DMS79 (cell line): ENCODE results near the gene FTL.

ENCODE experiments used
- DNase-seq: peaks from one replicate; lab custom pipeline; 2025; lab: John Stamatoyannopoulos, UW

The FTL gene

DNA sequence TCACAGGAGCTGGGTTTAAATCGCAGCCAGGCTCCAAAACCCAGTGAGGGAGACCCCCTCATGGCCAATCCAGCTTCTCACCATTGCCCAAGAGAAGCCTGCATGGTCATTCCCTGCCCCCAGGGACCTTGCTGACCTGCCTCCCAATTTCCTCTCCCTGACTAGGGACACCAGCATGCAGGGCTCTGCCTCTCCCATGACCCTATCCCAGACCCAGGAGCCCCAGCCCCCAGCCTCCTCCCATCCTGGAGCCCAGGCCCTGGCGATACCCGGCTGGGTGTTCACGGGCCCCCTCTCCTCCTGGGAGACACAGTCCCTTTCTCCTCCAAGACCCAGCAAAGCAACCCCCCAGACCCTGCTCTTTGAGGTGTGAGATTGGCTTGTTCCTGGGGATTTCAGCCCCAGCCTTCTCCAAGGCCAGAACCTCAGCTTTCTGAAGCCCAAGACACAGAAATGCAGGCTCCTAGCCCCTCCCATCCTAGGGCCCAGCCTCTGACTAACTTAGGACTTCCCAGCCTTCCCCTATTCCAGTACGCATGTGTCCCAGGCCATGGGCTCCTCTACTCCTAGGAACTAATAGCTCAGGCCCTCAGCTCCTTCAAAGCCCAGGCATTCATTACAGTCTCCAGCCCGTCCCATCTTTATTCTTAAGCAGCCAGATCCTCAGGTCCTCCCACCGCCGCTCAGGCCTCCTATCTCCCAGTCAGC, 26.9 kb downstream of the FTL start:
- DNase-seq = no peak

DNA sequence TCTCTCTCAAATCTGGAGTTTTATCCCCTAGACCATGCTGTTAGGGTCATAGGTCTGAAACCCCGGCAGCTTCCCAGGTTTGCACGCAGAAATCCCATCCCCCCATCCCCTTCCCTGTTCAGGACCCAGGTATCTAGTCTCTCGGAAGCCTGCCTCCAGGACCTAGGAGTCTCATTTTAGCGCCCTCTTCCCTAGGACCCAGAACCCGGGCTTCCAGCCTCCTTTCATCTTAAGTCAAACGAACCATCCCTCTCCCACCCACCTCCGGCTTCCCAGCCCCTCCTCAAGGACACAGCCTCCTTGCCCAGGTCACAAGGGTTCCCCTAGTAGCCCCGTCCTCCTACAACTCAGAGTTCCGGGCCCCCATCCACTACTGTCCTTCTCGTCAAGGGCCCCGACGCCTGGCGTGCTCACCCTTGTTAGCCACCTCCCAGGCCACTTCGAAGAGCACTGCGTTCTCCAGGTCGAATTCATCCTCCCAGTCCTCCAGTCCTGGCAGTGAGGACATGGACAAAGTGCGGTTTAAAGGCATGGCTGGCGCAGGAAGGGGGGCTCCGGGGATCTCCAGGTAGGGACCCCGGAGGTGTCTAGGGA, 27.6 kb downstream of the FTL start:
- peak; percentile 80 for DNase-seq

DNA sequence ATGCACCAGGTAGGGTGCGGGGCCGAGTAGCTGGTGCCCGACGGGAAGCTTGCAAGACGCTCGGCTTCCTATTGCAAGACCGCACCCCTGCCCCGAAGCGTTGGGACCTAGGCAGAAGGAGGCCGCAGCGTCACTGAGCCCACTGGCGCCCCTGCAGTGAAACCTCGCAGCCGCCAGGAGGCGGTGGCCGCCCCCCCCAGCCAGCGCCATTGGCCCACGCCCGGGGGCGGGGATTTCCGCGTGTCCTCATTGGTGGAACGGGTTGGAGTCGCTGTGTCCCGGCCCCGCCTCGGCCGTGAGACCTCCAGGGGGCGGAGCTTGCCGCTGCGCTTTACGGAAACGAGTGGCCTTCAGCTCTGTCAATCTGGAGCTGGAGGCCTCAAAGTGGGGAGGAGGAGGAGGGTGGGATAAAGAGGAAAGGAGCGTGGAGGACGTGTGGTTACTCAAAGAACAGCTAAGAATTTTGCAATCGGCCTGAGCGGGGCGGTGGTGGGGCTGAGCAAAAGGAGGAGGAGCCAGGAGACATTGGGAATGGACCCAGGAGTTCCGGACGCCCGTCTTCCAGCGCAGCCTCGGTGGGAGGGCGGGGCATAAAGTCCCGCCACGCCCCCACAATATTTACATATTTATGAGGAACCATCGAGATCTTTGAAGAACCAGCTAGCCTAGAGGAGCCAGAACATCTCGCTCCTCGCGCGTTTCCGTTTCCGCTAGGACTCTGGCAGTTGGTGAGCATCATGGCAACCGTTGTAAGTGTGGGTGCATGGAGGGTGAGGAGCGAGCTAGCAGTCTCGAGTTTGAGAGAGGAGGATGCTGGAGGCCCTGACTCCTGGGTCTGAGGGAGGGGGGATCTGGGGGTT, 28.3 kb downstream of the FTL start, which contains the start of the genes GYS1 and RUVBL2:
Gene GYS1, minus strand, starts transcription at position 135 of the 860 bp plus-strand sequence. CDS start 197 bp downstream, outside the sequence.
Gene RUVBL2, plus strand, starts transcription at position 713 of the 860 bp plus-strand sequence. Its CDS starts 25 bp downstream, at position 738.
- peak; percentile 98 for DNase-seq

DNA sequence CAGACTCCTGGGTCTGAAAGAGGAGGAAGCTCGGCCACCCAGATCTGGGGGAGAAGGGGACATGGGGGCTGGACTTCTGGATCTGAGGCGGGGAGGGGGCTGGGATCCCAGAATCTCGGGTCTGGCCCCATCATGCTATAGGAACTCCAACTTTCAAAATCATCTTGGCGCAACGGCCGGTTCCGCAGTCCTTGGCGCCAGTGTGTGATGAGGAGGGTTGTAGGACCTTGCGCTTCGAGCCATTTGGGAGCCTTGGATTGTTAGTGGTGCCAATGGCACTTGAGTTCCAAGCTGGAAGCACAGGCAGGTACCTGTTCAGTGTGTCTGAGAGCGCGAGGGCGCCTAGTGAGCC, 28.9 kb downstream of the FTL start:
- no peak for DNase-seq

DNA sequence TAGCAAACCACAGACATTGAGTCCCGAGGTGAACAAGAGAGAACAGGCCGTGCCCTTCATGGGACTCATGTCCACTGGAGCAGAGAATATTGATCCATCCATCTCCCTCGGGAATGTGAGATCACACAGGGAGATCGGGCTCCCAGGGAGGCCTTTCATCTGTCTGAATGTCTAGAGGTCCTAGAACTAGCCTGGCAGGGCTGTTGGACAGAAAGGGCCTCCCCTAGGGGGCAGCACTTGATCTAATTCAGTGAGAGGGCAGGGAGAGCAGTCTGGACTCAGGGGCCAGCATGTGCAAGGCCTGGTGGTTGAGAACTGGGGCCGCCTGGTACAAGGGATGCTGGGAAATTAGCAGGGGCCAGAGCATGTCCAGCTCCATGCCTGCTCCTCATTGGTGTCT, 32.9 kb downstream of the FTL start:
- no peak for DNase-seq

DNA sequence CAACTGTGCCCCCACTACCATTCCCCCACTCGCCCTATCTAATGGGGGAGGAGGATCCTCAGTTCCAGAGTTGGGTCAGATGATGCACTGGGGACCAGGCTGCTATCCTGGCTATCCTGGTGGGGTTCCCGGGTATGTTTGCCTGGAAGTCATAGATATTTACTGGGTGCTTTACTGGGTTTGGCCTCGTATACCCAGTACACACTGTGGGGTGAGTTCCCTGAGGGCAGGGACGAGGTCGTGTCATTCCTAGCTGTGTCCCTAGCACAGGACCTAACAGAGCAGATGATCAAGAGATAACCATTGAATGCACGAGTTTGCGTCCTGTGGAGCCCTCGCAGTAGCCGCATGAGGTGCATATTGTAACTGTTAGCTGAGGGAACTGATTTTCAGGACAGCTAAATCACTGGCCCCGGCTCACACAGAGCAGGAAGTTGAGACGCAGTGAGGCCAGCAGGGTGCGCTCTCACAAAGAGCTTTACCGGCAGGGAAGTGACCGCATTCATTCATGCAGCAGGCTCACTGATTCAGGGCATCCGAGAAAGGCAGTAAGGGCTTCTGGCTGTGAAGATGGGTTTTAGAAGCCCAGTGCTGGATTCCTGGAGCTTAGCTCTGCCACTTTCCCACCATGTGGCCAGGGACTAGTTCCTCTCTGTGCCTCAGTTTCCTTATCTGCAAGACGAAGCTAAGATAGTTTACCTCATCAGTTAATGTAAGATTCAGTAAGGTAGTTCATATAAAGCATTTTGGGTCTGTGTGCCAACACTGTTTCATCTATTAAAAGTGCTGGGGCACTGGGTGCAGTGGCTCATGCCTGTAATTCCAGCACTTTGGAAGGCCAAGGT, 34.6 kb downstream of the FTL start:
- no peak for DNase-seq

DNA sequence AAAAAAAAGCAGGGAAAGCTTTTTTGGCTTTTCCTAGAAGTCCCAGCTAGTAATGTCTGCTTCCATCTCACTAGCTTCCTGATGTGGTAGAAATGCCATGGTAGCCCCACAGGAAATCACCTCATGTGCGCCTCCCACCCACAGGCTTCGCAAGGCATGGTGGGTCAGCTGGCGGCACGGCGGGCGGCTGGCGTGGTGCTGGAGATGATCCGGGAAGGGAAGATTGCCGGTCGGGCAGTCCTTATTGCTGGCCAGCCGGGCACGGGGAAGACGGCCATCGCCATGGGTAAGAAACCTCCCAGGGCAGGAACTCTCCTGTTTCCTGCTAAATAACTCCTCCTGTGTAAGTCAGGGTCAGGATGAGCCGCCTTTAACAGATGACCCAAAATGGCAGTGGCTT, 39.0 kb downstream of the FTL start:
- DNase-seq = no peak

DNA sequence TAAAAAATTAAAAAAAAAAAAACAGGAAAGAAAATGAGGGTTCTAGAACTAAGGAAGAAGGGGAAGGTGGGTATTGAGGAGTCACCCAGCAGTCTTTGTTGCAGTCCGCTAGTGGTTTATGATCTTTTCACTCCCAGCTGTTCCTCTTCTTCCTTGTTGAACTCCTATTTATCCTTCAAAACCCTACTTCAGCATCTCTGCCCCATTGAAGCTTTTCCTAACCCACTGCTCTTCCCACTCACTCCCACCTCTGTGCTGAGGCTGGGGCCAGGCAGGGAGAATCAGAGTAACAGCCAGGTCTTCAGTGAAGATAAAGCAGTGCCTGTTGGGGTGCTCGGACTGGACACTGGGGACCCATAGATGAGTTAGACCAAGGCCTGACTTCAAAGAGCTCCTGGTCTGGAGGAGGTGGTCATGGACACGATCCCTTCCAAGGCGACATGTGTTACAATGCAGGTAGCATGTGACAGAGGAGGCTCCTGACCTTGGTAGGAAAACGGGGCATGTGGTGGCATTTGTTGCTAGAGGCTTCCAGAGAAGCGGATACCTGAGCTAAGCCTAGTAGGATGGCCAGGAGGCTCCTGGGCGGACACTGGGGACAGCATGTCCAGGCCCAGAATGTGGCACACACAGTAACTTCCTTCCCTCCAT, 40.0 kb downstream of the FTL start:
- DNase-seq = no peak

DNA sequence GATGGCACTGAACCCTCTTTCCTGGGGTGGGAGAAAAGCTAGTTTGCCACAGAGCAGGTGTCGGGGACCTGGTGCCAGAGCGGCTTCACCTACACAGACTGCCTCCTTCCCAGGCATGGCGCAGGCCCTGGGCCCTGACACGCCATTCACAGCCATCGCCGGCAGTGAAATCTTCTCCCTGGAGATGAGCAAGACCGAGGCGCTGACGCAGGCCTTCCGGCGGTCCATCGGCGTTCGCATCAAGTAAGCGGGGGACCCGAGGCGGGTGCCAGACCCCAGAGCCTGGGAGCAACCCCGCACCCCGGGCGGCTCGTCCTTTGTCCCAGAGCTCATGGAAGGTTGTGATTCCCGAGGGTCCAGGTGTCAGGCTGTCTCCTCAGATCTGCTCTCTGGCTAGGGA, 41.8 kb downstream of the FTL start:
- DNase-seq = no peak

DNA sequence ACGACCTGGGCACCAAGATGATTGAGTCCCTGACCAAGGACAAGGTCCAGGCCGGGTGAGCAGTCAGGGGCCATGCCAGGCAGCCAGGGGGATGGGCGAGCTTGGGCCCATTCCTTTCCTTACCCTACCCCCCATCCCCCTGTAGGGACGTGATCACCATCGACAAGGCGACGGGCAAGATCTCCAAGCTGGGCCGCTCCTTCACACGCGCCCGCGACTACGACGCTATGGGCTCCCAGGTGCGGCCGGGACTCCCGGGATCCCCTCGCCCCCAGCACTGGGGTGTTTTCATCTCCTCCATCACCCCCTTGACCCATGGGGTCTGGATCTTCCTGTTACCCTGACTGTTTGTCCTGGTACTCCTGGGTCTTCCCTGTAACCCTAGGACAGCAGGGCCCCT, 44.7 kb downstream of the FTL start:
- DNase-seq = no peak

DNA sequence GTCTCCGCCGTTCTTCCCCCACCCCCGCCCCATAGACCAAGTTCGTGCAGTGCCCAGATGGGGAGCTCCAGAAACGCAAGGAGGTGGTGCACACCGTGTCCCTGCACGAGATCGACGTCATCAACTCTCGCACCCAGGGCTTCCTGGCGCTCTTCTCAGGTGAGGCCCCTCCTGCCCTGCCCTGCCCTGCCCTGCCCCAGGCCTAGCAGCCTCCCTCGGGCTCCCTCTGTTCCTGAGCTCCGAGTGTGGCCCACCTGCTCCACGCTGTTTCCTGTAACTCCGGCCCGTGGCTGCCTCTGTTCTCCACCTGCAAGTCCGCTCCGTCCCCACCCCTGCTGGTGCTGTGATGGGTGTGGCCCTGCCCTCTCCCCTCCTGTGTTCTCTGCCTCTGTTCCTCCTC, 45.3 kb downstream of the FTL start:
- DNase-seq = no peak

DNA sequence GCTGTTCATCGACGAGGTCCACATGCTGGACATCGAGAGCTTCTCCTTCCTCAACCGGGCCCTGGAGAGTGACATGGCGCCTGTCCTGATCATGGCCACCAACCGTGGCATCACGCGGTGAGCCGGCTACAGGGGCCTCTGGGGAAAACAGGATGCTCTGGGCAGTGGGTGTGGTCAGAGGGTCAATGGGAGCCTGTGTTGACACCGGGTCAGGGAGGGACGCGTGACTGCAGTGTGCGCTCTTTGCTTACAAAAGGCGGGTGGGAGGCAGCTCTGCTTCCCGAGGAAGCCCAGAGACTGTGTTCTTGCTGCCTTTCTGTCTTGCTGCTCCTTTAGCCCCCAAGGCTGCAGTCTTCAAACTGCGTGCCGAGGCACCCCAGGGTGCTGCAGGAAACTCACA, 46.1 kb downstream of the FTL start:
- no peak for DNase-seq

DNA sequence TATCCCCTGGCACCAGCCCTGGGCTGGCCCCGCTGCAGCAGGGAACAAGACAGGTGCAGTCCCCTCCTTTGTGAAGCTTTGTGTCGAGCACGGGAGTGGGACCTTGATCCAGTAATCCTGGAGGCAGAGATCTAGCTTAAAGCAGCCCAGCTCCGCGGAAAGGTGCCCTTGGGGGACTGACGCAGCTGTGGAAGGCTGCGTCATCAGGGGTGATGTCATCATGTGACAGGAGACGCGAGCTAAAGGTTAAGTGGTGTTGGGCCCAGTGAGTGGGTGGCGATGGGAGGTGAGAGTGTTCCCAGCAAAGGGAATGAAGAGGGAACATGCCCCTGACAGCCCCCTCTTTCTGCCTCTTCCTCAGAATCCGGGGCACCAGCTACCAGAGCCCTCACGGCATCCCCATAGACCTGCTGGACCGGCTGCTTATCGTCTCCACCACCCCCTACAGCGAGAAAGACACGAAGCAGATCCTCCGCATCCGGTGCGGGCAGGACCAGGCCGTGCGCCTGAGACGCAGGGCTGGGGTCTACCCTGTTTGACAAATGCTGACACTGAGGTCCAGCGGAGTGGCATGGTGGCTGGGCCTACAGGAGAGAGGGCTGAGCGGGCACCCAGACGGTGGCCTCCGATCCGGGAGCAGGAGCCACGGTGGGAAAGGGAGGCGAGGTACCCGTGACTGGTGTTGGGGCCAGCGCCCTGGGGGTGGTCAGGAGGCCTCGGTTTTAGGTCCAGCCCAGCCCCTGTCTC, 49.2 kb downstream of the FTL start:
- DNase-seq = no peak

DNA sequence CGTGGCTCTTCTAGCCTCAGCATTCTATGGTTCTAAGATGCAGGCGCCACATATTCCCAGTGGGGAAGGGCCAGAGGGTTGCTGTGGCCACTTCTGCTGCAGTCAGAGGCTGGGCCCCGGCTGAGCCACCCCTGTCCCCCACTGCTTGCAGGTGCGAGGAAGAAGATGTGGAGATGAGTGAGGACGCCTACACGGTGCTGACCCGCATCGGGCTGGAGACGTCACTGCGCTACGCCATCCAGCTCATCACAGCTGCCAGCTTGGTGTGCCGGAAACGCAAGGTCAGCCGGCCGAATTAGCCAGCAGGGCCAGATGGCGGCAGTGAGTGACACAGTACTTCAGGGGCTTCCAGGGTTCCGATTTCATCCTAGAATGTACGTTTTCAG, 49.8 kb downstream of the FTL start:
- DNase-seq = no peak

DNA sequence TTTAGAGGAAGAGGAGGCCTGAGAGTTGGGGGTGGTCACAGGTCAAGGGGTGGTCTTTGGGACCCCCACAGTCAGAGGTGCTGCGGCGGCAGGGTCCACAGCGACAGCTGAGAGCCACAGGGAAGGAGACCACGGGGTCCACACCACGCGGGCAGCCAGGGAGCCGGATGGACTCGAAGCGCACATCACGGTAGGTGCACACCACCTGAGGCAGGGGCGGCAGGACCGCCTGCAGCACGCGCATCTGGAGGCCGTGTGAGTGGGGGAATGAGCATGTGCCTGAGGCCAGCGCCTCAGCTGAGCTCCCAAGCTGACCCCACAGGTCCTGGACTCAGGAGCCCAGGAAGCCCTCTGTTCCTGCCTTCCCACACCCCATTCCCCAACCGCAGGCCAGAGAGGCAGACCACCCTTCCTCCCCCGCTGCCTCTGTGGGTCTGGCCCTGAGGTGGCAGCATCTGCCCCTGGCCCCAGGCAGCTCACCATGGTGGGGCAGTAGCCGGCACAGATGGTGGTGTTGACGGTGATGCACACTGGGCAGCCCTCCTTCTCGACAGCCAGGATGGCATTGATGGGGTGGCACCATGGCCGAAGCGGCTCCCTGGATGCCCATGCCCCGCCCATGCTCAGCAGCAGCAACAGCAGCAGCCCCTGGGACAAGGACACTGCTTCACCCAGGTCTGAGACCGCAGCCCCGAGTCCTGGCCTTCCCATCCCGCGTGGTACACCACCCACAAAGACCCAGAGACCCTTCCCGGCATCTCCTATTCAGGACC, 51.1 kb downstream of the FTL start:
- no peak for DNase-seq
